GM13977 (cell line): ENCODE results near the gene MARCHF3.

Experiments used
- DNase-seq: peaks from one replicate; pipeline ENCODE4 v3.0.0; 2012; ENCODE audit warnings: low spot score
- CTCF ChIP-seq: IDR thresholded peaks from 2 replicates; pipeline ENCODE4 v1.5.1; 2012; ENCODE audit warnings: mild to moderate bottlenecking, control low read depth; ENCODE audit not compliant: insufficient read depth; ENCODE audit errors: extremely low read depth, missing control alignments
- in situ Hi-C: fragments of 300-500 bp; cut with MboI; formaldehyde crosslinking; loops from one replicate; pipeline ENCODE4 v1.12.0; 2022; ENCODE audit warnings: low sequenced_read_pairs, low pct_unique_long_range_greater_than_20kb, mixed read lengths, inconsistent platforms; ENCODE audit not compliant: unreplicated experiment

Gene MARCHF3

GRCh38 chr5:127051591-127051990 is 21.2 kb upstream of the MARCHF3 start:
- no peak for DNase-seq
- in situ Hi-C loops: no loop called here
- no peak for TF ChIP-seq CTCF

GRCh38 chr5:127046343-127047072 is 16.1 kb upstream of the MARCHF3 start:
- no peak for DNase-seq
- in situ Hi-C loops: loop anchor here (25.0 kb wide), 1 partner anchor 384 kb away; no protein-coding TSS in a partner anchor
- no peak for TF ChIP-seq CTCF

GRCh38 chr5:127042593-127042992 is 12.2 kb upstream of the MARCHF3 start:
- in situ Hi-C loops: loop anchor here (25.0 kb wide), 1 partner anchor 380 kb away; no protein-coding TSS in a partner anchor
- no peak for TF ChIP-seq CTCF
- no peak for DNase-seq

GRCh38 chr5:127041571-127041970 is 11.2 kb upstream of the MARCHF3 start:
- in situ Hi-C loops: loop anchor here (25.0 kb wide), 1 partner anchor 379 kb away; no protein-coding TSS in a partner anchor
- TF ChIP-seq CTCF: no peak
- DNase-seq: no peak

- no peak for TF ChIP-seq CTCF
- no peak for DNase-seq
- in situ Hi-C loops: loop anchor here (25.0 kb wide), 1 partner anchor 379 kb away; no protein-coding TSS in a partner anchor
These were observed 10.6 kb upstream of the MARCHF3 start for GRCh38 chr5:127040796-127041520.

GRCh38 chr5:127038550-127038949 is 8.2 kb upstream of the MARCHF3 start:
- DNase-seq: no peak
- in situ Hi-C loops: loop anchor here (25.0 kb wide), 1 partner anchor 376 kb away; no protein-coding TSS in a partner anchor
- TF ChIP-seq CTCF: no peak
